ENCODE results near the gene YWHAQ.
A peak's percentile ranks its signal among the peaks of the same experiment; 100 is the strongest.

YWHAQ gene

GRCh38 chr2:9648821-9649220 lies 18.0 kb upstream of the YWHAQ start:
- 0 out of 2 replicates have a peak overlapping the region, but pooled peaks have one; percentile 4 for H3K9ac ChIP-seq
- TF ChIP-seq Cebpa-rat (IDR thresholded peaks at IDR 0.05): no peak

GRCh38 chr2:9647884-9648283 lies 17.1 kb upstream of the YWHAQ start:
- Histone ChIP-seq H3K4me3 (no peak overlapping the region), H3K27ac (no peak overlapping the region), H3K9ac (no peak overlapping the region), H3K27me3 (no peaks in the 10 kb centered on the region), H3K36me3 (no peaks in the 10 kb centered on the region), H4K20me1 (no peaks in the 10 kb centered on the region), H3K9me3 (peaks cover 7% of the 10 kb centered on the region; the same call in 1 of the 2 replicates), H3K4me1 (peaks cover 87% of the 10 kb centered on the region), H3K4me2 (peak overlapping the region; percentile 85)
- peak; percentile 60; the same call in 1 of the 2 replicates for TF ChIP-seq Cebpa-rat (IDR thresholded peaks at IDR 0.05)

More at GRCh38 chr2:9648821-9649220, 18.0 kb upstream of the YWHAQ start:
- Histone ChIP-seq H3K36me3 (no peaks in the 10 kb centered on the region), H3K27me3 (no peaks in the 10 kb centered on the region), H3K27ac (no peak overlapping the region), H3K9me3 (peaks cover 7% of the 10 kb centered on the region; the same call in 1 of the 2 replicates), H3K4me3 (no peak overlapping the region), H4K20me1 (no peaks in the 10 kb centered on the region), H3K4me1 (peaks cover 88% of the 10 kb centered on the region), H3K4me2 (peak overlapping the region; percentile 85)

- no peaks in the 10 kb centered on the region for H3K27me3 ChIP-seq
- H3K9me3 ChIP-seq: peaks cover 7% of the 10 kb centered on the region; the same call in 1 of the 2 replicates
- peak overlapping the region; percentile 66 for H3K27ac ChIP-seq
- no peak for TF ChIP-seq Cebpa-rat (IDR thresholded peaks at IDR 0.05)
- 0 out of 2 replicates have a peak overlapping the region, but pooled peaks have one; percentile 13 for H3K4me3 ChIP-seq
- H4K20me1 ChIP-seq: no peaks in the 10 kb centered on the region
- H3K4me1 ChIP-seq: peaks cover 90% of the 10 kb centered on the region
- H3K4me2 ChIP-seq: peak overlapping the region; percentile 85
- H3K9ac ChIP-seq: peak overlapping the region; percentile 5; the same call in 1 of the 2 replicates
- no peaks in the 10 kb centered on the region for H3K36me3 ChIP-seq
Observed at GRCh38 chr2:9646196-9647030, 15.6 kb upstream of the YWHAQ start.

GRCh38 chr2:9644603-9645002 lies 13.8 kb upstream of the YWHAQ start:
- peak overlapping the region; percentile 85 for H3K4me2 ChIP-seq
- no peaks in the 10 kb centered on the region for H3K36me3 ChIP-seq

GRCh38 chr2:9644021-9644420 lies 13.2 kb upstream of the YWHAQ start:
- Histone ChIP-seq H3K4me1 (peaks cover 99% of the 10 kb centered on the region), H3K9ac (peak overlapping the region; percentile 65), H3K27ac (peak overlapping the region; percentile 81), H3K9me3 (no peaks in the 10 kb centered on the region), H3K27me3 (no peaks in the 10 kb centered on the region), H3K36me3 (no peaks in the 10 kb centered on the region), H3K4me3 (peak overlapping the region; percentile 43), H3K4me2 (peak overlapping the region; percentile 85), H4K20me1 (no peaks in the 10 kb centered on the region)
- TF ChIP-seq Cebpa-rat (IDR thresholded peaks at IDR 0.05): no peak

More at GRCh38 chr2:9644603-9645002, 13.8 kb upstream of the YWHAQ start:
- Histone ChIP-seq H3K27ac (peak overlapping the region; percentile 81; the same call in 1 of the 2 replicates), H3K4me1 (peaks cover 99% of the 10 kb centered on the region), H3K9me3 (no peaks in the 10 kb centered on the region), H3K4me3 (no peak overlapping the region), H4K20me1 (no peaks in the 10 kb centered on the region), H3K9ac (no peak overlapping the region), H3K27me3 (no peaks in the 10 kb centered on the region)
- no peak for TF ChIP-seq Cebpa-rat (IDR thresholded peaks at IDR 0.05)

GRCh38 chr2:9641641-9642040 lies 10.8 kb upstream of the YWHAQ start:
- H4K20me1 ChIP-seq: no peaks in the 10 kb centered on the region
- no peak overlapping the region for H3K9ac ChIP-seq
- H3K4me1 ChIP-seq: peaks cover 96% of the 10 kb centered on the region
- H3K27me3 ChIP-seq: no peaks in the 10 kb centered on the region
- peak overlapping the region; percentile 85 for H3K4me2 ChIP-seq
- H3K27ac ChIP-seq: no peak overlapping the region
- no peaks in the 10 kb centered on the region for H3K9me3 ChIP-seq
- H3K36me3 ChIP-seq: no peaks in the 10 kb centered on the region
- H3K4me3 ChIP-seq: no peak overlapping the region
- no peak for TF ChIP-seq Cebpa-rat (IDR thresholded peaks at IDR 0.05)

- TF ChIP-seq Cebpa-rat (IDR thresholded peaks at IDR 0.05): no peak
- H3K9me3 ChIP-seq: no peaks in the 10 kb centered on the region
- no peak overlapping the region for H3K9ac ChIP-seq
- no peak overlapping the region for H3K4me3 ChIP-seq
- peaks cover 91% of the 10 kb centered on the region for H3K4me1 ChIP-seq
- H3K27me3 ChIP-seq: no peaks in the 10 kb centered on the region
- no peaks in the 10 kb centered on the region for H3K36me3 ChIP-seq
- no peak overlapping the region for H3K27ac ChIP-seq
- peak overlapping the region; percentile 85; the same call in 1 of the 2 replicates for H3K4me2 ChIP-seq
- no peaks in the 10 kb centered on the region for H4K20me1 ChIP-seq
Observed at GRCh38 chr2:9640403-9641104, 9.8 kb upstream of the YWHAQ start.

- Histone ChIP-seq H3K9me3 (no peaks in the 10 kb centered on the region), H3K27ac (no peak overlapping the region), H3K4me1 (peaks cover 84% of the 10 kb centered on the region), H4K20me1 (no peaks in the 10 kb centered on the region), H3K4me3 (no peak overlapping the region), H3K36me3 (no peaks in the 10 kb centered on the region), H3K27me3 (no peaks in the 10 kb centered on the region), H3K9ac (no peak overlapping the region), H3K4me2 (peak overlapping the region; percentile 85; the same call in 1 of the 2 replicates)
- TF ChIP-seq Cebpa-rat (IDR thresholded peaks at IDR 0.05): no peak
Observed at GRCh38 chr2:9639740-9640343, 9.0 kb upstream of the YWHAQ start.

GRCh38 chr2:9639000-9639602 lies 8.3 kb upstream of the YWHAQ start:
- Histone ChIP-seq H3K9ac (no peak overlapping the region), H3K9me3 (no peaks in the 10 kb centered on the region), H3K4me3 (no peak overlapping the region), H3K27me3 (no peaks in the 10 kb centered on the region), H3K4me2 (peak overlapping the region; percentile 85), H3K4me1 (peaks cover 76% of the 10 kb centered on the region), H3K27ac (no peak overlapping the region), H4K20me1 (no peaks in the 10 kb centered on the region), H3K36me3 (no peaks in the 10 kb centered on the region)
- no peak for TF ChIP-seq Cebpa-rat (IDR thresholded peaks at IDR 0.05)

Data from BLaER1 (cell line).